GM18499 (cell line): ENCODE data around the gene ZNF648.
A peak's percentile ranks its signal among the peaks of the same experiment; 100 is the strongest.
"Not testable (repeated sequence)": the region's sequence is repeated elsewhere in the genome, so short reads cannot be mapped to it uniquely, and the experiment has no call there.

Source experiments
- ATAC-seq: cut with Tn5 transposase; IDR thresholded peaks from one replicate; pipeline ENCODE4 v1.9.1; 2021; ENCODE audit warnings: moderate number of reproducible peaks; ENCODE audit not compliant: insufficient read depth, unreplicated experiment

ZNF648 gene

DNA sequence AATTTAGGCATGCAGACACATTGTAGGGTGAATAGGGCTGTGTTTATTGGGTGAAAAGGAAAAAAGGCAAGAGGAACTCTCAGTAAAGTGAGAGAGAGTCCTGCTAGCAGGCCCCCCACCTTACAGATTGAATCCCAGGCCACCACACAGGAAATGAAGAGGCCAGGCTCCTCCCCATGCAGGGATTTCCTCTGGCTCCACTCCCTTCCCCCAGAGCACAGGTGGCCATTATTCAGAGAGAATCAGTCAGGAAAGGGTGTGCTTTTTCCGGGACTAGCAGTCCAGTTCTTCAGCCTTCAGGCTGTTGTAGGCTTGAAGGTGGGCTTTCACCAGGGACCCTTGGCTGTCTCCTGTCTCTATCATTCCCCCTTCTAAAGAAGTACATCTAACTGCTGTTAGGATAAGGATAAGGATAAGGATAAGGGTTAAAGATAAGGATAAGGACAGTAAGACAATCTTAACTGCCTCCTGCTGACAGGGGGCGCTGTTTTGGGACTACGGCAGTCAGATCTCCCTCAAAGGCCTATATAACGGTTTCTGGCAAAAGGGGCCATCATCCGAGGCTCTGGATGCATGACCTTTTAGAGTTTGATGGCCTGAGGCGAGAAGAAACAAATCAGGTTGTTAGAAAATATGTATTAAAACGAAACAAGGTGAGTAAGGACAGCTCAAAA is 26.3 kb downstream of the ZNF648 start:
- ATAC-seq = no peak

DNA sequence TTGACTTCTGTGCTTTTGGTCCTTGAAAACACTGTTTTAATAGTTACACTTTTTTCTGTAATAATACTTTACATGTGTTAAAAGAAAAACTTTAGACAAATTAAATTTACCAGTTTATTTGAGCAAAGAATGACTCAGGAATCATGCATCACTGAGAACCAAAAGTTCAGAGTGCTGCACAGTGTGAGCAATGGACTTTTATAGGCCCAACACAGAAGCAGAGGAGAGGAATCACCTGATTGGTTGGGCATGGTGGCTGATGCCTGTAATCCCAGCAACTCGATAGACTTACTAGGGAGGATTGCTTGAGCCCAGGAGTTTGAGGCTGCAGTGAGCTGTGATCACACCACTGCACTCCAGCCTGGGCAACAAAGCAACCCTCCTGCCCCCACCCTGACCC is 29.3 kb downstream of the ZNF648 start:
- no peak for ATAC-seq

DNA sequence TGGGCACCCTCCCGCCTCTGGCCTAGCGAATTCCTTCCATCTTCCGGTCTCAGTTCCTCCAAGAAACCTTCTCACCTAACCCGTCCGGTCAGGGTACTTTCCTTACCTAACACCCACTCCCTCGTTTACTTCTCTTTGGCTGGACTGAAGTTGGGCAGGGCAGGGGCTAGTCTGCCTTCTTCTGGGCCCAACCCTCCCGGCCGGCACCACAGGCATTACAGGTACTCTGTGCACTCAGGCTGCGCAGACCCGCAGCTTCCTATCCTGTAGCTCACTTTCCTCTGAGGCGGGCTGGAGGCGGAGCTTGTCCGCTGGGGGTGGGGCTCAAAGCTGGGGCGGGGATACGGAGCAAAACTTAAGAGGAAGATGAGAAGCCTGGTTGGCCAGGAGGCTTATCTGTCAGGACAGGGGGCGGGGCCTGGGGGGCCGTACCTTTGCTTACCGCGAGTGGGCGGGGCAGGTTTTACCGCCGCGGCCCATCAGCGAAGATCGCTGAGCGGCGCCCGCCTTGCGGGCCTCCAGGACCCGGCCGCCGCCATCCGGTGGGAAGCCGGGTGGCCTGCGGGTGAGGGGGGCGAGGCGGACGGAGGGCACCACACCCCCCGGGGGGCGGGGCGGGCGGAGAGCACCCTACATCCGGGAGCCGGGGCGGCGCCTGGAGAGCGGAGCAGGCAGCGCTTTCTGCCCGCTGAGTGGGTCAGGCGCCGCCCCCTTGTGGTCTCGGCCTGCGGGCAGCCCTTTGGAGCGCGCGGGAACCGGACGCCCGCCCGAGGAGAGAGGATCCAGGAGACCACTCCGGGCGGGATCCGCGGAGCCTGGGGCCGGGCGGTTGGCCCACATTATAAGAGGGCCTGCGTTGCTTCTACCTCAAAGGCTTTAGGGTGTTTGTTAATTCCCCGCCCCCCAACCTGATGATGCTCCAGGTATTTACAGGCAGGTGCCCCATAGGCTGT is 31.9 kb downstream of the ZNF648 start:
- peak; percentile 77 for ATAC-seq

DNA sequence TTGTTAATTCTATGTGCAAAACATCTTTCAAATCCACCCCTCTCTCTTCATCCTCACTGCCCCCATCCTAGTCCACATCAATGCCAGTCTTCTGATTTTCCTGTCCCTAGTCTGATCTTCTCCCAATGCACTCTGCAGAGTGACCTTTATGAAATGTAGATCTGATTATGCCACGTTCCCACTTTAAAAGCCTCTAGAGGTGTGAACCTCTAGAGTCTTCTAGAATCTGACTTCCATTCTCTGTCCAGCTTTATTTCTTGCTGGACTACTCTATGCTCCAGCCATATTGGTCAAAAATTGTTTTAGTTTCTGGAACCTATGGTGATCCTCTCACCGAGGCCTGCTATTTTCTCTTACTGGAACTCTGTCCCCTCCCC is 32.5 kb downstream of the ZNF648 start:
- no peak for ATAC-seq

DNA sequence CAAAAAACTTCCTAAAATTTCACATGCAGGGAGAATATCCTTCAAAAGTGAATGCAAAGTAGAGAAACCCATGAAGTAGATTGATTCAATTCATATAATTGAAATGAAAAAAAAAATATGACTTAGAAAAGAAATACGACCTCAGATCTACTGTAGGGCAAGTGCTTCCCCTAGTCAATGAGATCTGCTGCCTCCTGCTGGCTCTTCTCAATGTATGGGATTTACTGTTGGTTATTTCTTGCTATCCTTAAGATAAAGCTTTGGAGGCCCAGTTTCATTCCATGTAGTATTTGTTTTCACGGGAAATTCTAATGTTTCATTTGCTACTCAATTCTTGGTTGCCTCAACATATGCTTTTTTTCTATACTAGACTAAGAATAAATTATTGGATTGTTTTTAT is 46.2 kb downstream of the ZNF648 start:
- no peak for ATAC-seq

DNA sequence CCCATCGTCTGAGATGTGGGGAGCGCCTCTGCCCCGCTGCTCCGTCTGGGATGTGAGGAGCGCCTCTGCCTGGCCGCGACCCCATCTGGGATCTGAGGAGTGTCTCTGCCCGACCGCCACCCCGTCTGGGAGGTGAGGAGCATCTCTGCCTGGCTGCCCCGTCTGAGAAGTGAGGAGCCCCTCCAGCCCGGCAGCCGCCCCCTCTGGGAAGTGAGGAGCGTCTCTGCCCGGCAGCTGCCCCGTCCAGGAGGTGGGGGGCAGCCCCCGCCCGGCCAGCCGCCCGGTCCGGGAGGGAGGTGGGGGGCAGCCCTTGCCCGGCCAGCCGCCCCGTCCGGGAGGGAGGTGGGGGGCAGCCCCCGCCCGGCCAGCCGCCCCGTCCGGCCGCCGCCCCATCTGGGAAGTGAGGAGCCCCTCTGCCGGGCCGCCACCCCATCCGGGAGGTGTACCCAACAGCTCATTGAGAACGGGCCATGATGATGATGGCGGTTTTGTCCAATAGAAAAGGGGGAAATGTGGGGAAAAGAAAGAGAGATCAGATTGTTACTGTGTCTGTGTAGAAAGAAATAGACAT is 50.6 kb downstream of the ZNF648 start:
- not testable (repeated sequence) for ATAC-seq

DNA sequence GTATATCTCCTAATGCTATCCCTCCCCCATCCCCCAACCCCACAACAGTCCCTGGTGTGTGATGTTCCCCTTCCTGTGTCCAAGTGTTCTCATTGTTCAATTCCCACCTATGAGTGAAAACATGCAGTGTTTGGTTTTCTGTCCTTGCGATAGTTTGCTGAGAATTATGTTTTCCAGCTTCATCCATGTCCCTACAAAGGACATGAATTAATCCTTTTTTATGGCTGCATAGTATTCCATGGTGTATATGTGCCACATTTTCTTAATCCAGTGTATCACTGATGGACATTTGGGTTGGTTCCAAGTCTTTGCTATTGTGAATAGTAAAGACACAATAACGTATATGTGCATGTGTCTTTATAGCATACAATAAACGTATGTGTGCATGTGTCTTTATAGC is 56.1 kb downstream of the ZNF648 start:
- ATAC-seq = not testable (repeated sequence)

DNA sequence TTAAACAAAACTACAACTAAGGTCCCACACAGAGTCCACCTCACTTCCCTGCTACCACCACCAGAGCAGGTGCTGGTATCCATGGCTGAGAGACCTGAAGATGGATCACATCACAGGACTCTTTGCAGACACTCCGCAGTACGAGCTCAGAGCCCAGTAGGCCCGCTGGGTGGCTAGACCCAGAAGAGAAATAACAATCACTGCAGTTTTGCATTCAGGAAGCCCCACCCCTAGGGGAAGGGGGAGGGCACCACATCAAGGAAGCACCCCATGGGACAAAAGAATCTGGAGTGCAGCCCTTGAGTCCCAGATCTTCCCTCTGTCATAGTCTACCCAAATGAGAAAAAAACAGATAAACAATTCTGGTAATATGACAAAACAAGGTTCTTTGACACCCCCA is 56.9 kb downstream of the ZNF648 start:
- no peak for ATAC-seq
